Measurements from ENCODE around the gene PTER.

- no peak for TF ChIP-seq EZH2 (IDR thresholded peaks at IDR 0.05; ENCODE audit: borderline replicate concordance)
- no peak for TF ChIP-seq CTCF (IDR thresholded peaks at IDR 0.05; ENCODE audit: poor library complexity)
- TF ChIP-seq EZH2phosphoT487 (IDR thresholded peaks at IDR 0.05; ENCODE audit: low read depth, severe bottlenecking, unreplicated experiment) = no peak
Observed at GRCh38 chr10:16459423-16459939, 22.7 kb downstream of the PTER start.

Data from hepatocyte (in vitro differentiated cells).